Left kidney (tissue), 2 donors: ENCODE results near the gene CHMP6. TPM values are rescaled to one million over a fixed set of nuclear protein-coding genes. Genes with fewer than 3 reads are reported as not detected.

ENCODE experiments used
- DNase-seq: peaks from one replicate; pipeline ENCODE4 v3.0.0-alpha.2; 2013
- polyA plus RNA-seq: library from polyadenylated mRNA; unstranded; fragments of 120-200 nt; gene quantifications from one replicate; pipeline ENCODE4 v1.2.1, GENCODE V29; 2013; ENCODE audit not compliant: insufficient read length

Gene CHMP6
- polyA plus RNA-seq, 1 donor: 28.4 TPM

DNA sequence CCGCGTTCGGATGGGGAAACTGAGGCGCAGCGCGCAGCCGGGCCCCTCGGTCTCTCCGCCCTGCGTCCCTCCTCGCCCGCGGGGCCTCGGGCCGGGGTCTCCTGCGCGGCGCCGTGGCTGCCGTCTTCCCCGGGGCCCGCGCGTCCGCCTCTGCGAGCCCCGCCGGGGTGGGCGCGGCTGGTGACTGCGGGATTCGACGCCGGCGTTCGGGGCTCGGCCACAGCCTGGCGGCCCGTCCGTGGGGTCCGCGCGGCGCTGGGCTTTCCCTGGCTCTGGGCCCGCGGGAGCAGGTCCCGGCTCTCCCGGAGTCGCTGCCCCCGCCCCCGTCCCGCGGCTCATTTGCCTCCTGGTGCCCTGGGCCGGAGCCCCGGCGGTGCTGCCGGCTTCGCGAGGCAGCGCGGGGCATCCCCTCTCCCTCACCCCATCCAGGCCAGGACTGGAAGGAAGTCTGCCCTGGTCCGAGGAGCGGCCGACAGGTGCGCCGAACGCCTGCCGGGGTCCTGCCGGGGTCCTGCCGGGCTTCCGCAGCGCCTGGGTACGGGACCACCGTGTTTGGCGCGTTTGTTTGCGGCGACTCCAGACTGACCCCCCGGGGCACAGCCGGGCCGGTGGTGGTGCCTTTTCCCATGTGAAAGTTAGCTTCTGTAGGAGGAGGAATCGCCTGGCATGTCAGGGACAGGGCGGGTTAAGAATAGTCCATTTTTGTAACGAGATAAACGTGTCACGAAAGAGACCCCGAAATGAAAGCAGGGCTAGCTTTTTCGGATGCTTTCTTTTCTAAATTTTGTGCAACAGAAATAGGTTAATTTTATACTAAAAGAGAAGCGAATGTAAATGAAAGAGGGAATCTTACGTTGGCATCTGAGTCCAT is 671 bp downstream of the CHMP6 start:
- no peak for DNase-seq

GRCh38 chr17:80992948-80993624 is 1.4 kb downstream of the CHMP6 start:
- no peak for DNase-seq

DNA sequence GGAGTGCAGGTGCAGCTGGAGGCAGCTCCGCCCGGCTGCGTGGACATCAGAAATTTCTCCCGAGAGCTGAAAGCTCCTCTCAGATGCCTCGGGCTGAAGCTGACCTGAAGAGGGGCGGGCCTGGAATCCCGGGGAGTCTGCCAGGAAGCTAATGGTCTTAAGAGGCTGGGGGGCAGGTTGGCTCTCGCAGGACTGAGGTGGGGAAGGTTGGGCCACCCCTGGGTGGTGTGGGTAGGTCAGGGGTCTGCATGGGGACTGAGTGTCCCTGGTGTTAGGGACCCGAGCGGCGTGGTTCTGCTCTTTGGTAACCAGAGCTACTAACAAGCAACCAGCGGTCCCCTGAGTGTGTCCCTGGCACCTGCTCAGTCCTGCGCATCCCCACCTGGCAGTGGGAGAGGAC is 3.5 kb downstream of the CHMP6 start:
- no peak for DNase-seq

DNA sequence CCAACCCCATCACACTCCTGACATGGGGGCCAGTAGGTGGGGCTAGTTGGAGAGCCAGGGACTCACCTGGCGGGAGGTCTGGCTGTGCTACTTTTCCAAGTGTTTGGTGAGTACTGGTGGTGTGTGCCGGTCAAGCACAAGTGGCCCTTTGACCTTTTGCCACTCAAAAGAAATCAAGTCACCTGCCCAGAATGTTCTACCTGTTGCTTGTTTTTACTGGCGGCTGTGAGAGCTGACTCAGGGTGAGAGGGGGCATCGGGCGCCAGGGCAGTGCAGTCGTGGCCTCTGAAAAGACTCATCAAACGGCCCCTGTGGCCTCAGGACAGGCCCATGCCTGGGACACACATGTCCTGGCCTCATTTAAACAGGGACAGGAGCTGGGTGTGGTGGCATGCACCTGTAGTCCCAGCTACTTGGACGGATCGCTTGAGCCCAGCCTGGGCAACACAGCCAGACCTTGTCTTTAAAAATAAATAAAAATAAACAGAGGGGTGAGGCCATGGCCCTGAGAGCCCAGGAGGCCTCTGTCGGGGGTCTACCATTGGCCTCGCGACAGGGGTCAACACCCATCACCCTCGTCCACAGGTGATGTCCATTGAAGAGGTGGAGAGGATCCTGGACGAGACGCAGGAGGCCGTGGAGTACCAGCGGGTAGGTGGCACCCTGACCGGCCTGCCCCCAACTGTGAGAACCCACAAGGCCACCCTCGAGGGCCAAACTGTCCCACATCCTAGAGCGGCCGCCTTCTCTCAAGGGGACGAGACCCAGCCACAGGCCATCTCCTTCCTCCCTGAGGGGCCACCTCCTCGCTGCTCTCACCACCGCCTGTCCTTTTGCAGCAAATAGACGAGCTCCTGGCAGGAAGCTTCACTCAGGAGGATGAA is 5.0 kb downstream of the CHMP6 start:
- DNase-seq: no peak

DNA sequence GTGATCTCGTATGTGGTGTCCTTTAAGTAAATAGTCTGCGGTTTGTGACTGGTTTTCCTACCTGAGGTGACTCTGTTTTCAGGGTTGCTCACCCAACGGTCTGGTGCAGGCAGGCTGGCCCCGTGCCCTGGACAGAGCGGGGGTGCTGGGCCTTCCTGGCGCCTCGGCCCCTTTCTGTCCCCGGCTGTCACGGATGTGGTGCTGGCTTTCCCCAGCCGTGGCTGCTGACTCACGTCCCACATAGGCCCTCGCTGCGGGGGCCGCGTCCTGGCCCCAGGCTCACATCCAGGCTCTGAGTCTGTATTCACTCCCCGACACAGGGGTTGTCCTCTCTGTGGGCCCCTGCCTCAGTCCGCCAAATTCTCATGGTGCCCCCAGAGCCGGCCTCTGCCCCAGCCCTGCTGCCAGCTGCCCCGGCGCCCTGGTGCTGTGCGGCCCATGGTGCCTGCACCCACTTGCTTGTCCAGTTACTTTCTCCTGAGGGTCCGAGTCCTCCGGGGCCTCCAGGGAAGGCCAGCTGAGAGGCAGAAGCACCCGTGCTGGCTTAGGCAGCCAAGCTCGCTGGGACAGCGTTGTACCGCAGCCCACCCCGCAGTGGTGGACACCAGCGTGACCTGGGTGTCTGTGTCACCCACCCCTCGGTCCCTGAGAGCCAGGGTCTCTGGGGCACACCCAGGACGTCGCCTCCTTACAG is 5.9 kb downstream of the CHMP6 start:
- no peak for DNase-seq

DNA sequence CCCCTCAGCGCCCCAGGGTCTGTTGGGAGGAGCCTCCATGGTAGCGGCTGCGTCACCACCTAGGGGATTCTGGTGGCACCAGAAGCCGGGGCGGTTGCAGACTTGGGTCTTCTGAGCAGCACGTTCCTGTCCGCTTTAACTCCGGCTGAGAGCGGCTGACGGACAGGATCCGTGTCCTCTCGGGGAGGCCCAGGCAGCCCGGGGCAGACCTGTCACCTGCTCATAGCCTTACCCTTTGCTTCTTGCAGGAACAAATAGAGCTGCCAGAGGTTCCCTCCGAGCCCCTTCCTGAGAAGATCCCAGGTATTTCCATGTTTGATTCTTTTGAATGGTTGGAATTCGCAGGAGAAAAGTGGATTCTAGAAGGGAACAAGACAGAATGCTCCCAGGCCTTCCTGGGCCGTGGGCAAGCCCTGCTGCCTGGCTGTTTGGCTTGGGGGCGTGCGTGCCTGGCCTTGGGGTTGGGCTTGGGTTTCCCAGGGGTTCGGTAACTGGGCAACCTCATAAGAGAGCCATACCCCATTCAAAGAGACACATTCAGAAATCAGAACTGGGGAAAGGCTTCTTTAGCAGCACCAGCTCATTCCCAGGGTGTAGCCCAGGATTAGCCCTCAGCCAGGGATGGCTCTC is 6.6 kb downstream of the CHMP6 start:
- no peak for DNase-seq

- DNase-seq: no peak
These were observed 7.3 kb downstream of the CHMP6 start for GRCh38 chr17:80998748-80999535.

- DNase-seq: no peak
These were observed 8.1 kb downstream of the CHMP6 start for GRCh38 chr17:80999536-81000333.

DNA sequence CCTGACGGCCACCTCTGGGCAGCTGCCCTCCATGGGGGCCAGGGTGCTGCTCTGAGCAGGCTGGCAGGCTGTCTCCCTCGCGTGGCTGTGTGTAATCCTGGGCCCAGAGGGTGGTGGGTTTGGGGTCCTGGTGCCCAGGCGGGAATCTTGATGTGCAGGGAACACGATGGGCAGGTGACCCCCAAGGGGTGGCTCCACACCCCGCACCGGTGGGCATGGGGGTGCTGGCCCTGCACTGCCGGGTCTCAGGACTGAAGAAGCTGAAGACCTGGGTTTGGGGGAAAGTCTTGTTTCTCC is 8.6 kb downstream of the CHMP6 start:
- DNase-seq: no peak

- DNase-seq: no peak
These were observed 9.2 kb downstream of the CHMP6 start for GRCh38 chr17:81000631-81001357.

- DNase-seq: no peak
These were observed 10.4 kb downstream of the CHMP6 start for GRCh38 chr17:81002013-81002384.

DNA sequence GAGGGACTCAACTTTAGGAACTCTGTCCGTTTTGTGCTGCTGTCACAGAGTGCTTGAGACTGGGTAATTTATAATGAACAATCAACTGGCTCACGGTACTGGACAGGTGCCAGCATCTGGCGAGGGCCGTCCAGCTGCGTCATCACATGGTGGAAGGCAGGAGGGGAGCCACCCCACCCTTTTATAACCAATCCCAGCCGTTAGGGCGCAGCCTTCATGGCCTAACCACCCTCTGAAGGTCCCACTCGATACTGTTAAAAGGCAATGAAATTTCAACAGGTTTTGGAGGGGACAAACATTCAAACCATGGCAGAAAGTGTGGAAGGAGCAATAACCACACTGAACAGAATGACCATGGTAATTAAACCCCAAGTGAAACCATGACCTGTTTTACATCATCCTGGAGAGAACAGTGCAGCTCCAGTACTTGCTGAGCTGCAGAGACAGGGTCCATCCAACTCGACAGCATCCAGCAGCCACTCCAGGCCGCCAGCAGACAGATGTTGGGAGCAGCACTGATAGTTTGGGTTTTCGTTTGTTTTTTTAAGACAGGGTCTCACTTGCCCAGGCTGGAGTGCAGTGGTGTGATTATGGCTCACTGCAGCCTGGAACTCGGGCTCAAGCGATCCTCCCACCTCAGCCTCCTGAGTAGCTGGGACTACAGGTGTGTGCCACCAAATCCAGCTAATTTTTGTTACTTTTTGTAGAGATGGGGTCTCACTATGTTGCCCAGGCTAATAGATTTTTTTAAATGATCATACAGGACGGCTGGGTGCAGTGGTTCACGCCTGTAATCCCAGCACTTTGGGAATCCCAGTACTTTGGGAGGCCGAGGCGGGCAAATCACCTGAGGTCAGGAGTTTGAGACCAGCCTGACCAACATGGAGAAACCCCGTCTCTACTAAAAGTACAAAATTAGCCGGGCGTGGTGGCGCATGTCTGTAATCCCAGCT is 11.0 kb downstream of the CHMP6 start:
- DNase-seq: no peak

DNA sequence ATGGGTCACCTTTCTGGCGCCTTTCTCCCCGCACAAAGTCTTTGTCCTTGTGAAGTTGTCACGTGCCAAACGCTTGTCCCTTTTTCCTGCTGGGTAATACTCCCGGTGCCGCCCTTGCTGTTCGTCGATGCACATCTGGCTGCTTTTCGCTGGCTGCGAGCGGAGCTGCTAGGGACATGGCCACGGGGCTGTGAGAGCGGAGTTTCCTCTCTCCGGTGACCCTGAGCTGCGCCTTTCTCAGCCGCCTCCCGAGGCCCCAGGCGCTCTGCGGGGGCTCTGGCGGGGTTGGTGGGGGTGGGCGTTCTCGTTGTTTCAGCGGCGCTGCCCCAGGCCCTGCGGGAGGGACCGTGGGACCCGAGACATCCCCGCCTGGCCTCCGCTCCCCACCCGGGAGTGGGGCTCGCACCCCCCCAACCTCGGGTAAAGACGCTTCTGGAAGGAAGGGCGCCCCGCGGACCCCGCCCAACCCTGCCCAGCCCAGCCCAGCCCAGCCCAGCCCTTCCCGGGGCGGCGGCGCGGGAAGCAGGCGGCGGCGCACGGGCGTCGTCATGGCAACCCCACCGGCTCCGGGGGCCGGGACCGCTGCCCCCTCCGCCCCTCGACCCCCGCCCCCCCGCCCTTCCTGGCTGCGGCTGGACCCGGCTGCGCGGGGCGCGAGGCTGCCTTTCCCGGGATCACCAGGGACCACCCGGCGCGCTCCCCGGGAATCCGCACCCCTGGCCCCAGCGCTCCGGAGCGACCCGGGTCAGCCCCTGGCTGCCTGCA is 12.3 kb downstream of the CHMP6 start:
- no peak for DNase-seq

- no peak for DNase-seq
These were observed 15.2 kb downstream of the CHMP6 start for GRCh38 chr17:81006891-81007290.

- DNase-seq: no peak
These were observed 16.5 kb downstream of the CHMP6 start for GRCh38 chr17:81008140-81008539.

DNA sequence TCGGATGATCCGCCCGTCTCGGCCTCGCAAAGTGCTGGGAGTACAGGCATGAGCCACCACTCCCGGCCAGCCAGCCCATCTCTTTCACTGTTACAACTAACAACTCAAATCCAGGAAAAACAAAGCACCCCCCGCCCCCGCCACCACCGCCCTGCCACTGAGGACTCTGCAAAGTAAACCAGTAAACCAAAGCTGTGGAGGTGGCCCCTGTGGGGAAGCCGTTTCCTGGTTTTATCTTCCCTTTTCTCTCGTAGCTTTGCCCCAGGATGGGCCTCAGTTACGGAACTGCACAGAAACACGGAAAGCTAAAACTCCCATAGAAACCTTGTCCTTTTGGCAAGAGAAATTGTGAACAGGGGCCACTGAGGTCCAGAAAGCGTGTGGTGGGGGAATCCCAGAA is 17.5 kb downstream of the CHMP6 start:
- no peak for DNase-seq

DNA sequence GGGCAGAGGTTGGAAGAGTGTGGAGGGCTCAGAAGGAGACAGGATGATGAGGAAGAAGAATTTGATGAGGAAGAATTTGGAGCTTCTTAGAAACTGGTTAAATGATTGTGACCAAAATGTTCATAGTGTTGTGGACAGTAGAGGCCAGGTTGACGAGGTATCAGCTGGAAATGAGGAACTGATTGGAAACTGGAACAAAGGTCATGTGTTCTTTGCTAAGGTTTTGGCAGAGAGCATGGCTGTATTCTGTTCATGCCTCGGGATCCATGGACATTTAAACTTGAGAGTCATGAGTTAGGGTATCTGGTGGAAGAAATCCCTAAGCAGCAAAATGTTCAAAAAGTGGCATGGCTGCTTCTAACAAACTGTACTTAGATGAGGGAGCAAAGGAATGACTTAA is 19.3 kb downstream of the CHMP6 start:
- no peak for DNase-seq
